ENCODE data around the gene CTSV.
"Not testable (repeated sequence)": the region's sequence is repeated elsewhere in the genome, so short reads cannot be mapped to it uniquely, and the experiment has no call there.

GRCh38 chr9:96997009-96997701 is 41.8 kb downstream of the CTSV start:
- not testable (repeated sequence) for TF ChIP-seq POLR2AphosphoS5 (IDR thresholded peaks at IDR 0.05; ENCODE audit: insufficient read depth in 1 of 2, low read depth in 1 of 2); POLR2A (IDR thresholded peaks at IDR 0.05)
- TF ChIP-seq, protein P1, sequence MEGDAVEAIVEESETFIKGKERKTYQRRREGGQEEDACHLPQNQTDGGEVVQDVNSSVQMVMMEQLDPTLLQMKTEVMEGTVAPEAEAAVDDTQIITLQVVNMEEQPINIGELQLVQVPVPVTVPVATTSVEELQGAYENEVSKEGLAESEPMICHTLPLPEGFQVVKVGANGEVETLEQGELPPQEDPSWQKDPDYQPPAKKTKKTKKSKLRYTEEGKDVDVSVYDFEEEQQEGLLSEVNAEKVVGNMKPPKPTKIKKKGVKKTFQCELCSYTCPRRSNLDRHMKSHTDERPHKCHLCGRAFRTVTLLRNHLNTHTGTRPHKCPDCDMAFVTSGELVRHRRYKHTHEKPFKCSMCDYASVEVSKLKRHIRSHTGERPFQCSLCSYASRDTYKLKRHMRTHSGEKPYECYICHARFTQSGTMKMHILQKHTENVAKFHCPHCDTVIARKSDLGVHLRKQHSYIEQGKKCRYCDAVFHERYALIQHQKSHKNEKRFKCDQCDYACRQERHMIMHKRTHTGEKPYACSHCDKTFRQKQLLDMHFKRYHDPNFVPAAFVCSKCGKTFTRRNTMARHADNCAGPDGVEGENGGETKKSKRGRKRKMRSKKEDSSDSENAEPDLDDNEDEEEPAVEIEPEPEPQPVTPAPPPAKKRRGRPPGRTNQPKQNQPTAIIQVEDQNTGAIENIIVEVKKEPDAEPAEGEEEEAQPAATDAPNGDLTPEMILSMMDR (IDR thresholded peaks at IDR 0.05) = not testable (repeated sequence)
